ENCODE measurements around the gene DZIP1.

The DZIP1 gene

GRCh38 chr13:95636853-95637252 is 7.7 kb downstream of the DZIP1 start:
- Histone ChIP-seq H3K4me2 (ENCODE audit: low read length) (no peak overlapping the region), H3K9me3 (ENCODE audit: insufficient read depth, low read length) (no peaks in the 10 kb centered on the region), H3K9ac (ENCODE audit: low read length) (no peak overlapping the region), H2AFZ (ENCODE audit: low read depth, low read length) (no peak overlapping the region), H3K27ac (ENCODE audit: low read length) (no peak overlapping the region), H3K79me2 (ENCODE audit: low read length) (no peaks in the 10 kb centered on the region), H3K27me3 (ENCODE audit: low read depth, low read length) (no peaks in the 10 kb centered on the region), H3K36me3 (replicated peaks; ENCODE audit: low read depth, low read length) (no peaks in the 10 kb centered on the region), H3K4me1 (ENCODE audit: low read length) (no peaks in the 10 kb centered on the region), H4K20me1 (ENCODE audit: insufficient read depth, low read length) (no peaks in the 10 kb centered on the region), H3K4me3 (ENCODE audit: low read length) (no peak overlapping the region)
- TF ChIP-seq, protein P1, sequence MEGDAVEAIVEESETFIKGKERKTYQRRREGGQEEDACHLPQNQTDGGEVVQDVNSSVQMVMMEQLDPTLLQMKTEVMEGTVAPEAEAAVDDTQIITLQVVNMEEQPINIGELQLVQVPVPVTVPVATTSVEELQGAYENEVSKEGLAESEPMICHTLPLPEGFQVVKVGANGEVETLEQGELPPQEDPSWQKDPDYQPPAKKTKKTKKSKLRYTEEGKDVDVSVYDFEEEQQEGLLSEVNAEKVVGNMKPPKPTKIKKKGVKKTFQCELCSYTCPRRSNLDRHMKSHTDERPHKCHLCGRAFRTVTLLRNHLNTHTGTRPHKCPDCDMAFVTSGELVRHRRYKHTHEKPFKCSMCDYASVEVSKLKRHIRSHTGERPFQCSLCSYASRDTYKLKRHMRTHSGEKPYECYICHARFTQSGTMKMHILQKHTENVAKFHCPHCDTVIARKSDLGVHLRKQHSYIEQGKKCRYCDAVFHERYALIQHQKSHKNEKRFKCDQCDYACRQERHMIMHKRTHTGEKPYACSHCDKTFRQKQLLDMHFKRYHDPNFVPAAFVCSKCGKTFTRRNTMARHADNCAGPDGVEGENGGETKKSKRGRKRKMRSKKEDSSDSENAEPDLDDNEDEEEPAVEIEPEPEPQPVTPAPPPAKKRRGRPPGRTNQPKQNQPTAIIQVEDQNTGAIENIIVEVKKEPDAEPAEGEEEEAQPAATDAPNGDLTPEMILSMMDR (IDR thresholded peaks at IDR 0.05; ENCODE audit: low read depth, low read length): no peak
- TF ChIP-seq EZH2phosphoT487 (IDR thresholded peaks at IDR 0.05; ENCODE audit: low read depth): no peak

DNA sequence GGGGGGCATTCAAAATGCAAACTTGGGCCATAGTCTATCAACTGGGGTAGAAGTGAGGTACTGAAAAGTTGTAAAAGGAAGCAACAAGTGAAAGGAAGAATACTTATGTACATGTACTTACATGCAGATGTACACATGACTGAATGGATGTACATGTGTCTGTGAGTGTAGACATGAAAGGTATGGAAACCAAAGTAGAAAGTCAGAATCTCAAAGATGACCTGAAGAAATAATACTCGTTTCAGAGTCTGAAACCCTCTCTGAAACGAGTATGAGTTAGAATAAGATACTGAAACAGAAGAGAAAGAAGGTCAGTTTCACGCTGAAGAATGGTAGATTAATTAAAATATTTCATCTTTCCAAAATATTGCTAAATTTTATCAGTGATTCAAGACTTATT is 13.9 kb downstream of the DZIP1 start:
- H4K20me1 ChIP-seq (ENCODE audit: insufficient read depth, low read length): no peaks in the 10 kb centered on the region
- no peak overlapping the region for H3K9ac ChIP-seq (ENCODE audit: low read length)
- H3K9me3 ChIP-seq (ENCODE audit: insufficient read depth, low read length): no peaks in the 10 kb centered on the region
- no peak overlapping the region for H3K4me2 ChIP-seq (ENCODE audit: low read length)
- no peaks in the 10 kb centered on the region for H3K79me2 ChIP-seq (ENCODE audit: low read length)
- peaks cover 4% of the 10 kb centered on the region; the same call in 1 of the 2 replicates for H3K4me1 ChIP-seq (ENCODE audit: low read length)
- H3K36me3 ChIP-seq (replicated peaks; ENCODE audit: low read depth, low read length): no peaks in the 10 kb centered on the region
- no peak for TF ChIP-seq EZH2phosphoT487 (IDR thresholded peaks at IDR 0.05; ENCODE audit: low read depth)
- TF ChIP-seq, protein P1 (IDR thresholded peaks at IDR 0.05; ENCODE audit: low read depth, low read length): no peak
- no peaks in the 10 kb centered on the region for H3K27me3 ChIP-seq (ENCODE audit: low read depth, low read length)
- no peak overlapping the region; the same call in 1 of the 2 replicates for H2AFZ ChIP-seq (ENCODE audit: low read depth, low read length)
- H3K4me3 ChIP-seq (ENCODE audit: low read length): no peak overlapping the region
- no peak overlapping the region for H3K27ac ChIP-seq (ENCODE audit: low read length)

- Histone ChIP-seq H2AFZ (ENCODE audit: low read depth, low read length) (no peak overlapping the region), H3K79me2 (ENCODE audit: low read length) (no peaks in the 10 kb centered on the region), H3K27ac (ENCODE audit: low read length) (no peak overlapping the region), H3K36me3 (replicated peaks; ENCODE audit: low read depth, low read length) (no peaks in the 10 kb centered on the region), H3K9ac (ENCODE audit: low read length) (no peak overlapping the region), H4K20me1 (ENCODE audit: insufficient read depth, low read length) (no peaks in the 10 kb centered on the region), H3K9me3 (ENCODE audit: insufficient read depth, low read length) (no peaks in the 10 kb centered on the region), H3K4me2 (ENCODE audit: low read length) (no peak overlapping the region), H3K4me1 (ENCODE audit: low read length) (peaks cover 4% of the 10 kb centered on the region; the same call in 1 of the 2 replicates), H3K4me3 (ENCODE audit: low read length) (no peak overlapping the region), H3K27me3 (ENCODE audit: low read depth, low read length) (no peaks in the 10 kb centered on the region)
- no peak for TF ChIP-seq EZH2phosphoT487 (IDR thresholded peaks at IDR 0.05; ENCODE audit: low read depth)
- TF ChIP-seq, protein P1 (IDR thresholded peaks at IDR 0.05; ENCODE audit: low read depth, low read length): no peak
Measured at GRCh38 chr13:95629071-95629470, 15.4 kb downstream of the DZIP1 start.

- no peak for TF ChIP-seq EZH2phosphoT487 (IDR thresholded peaks at IDR 0.05; ENCODE audit: low read depth)
- Histone ChIP-seq H3K4me3 (ENCODE audit: low read length) (no peak overlapping the region), H4K20me1 (ENCODE audit: insufficient read depth, low read length) (no peaks in the 10 kb centered on the region), H3K79me2 (ENCODE audit: low read length) (no peaks in the 10 kb centered on the region), H3K4me1 (ENCODE audit: low read length) (peaks cover 4% of the 10 kb centered on the region; the same call in 1 of the 2 replicates), H3K27ac (ENCODE audit: low read length) (no peak overlapping the region), H3K9me3 (ENCODE audit: insufficient read depth, low read length) (no peaks in the 10 kb centered on the region), H3K9ac (ENCODE audit: low read length) (no peak overlapping the region), H2AFZ (ENCODE audit: low read depth, low read length) (no peak overlapping the region), H3K27me3 (ENCODE audit: low read depth, low read length) (no peaks in the 10 kb centered on the region), H3K36me3 (replicated peaks; ENCODE audit: low read depth, low read length) (no peaks in the 10 kb centered on the region), H3K4me2 (ENCODE audit: low read length) (no peak overlapping the region)
Measured at GRCh38 chr13:95628488-95628887, 16.0 kb downstream of the DZIP1 start.
